ENCODE data around the gene SLC1A7. TPM values are rescaled to one million over a fixed set of nuclear protein-coding genes. Genes with fewer than 3 reads are reported as not detected.

SLC1A7 gene
- total and polyA plus RNA-seq, 7 donors: 0.16 to 1.6 (median 0.85) TPM; not detected in 1

GRCh38 chr1:53046930-53047329, 95.5 kb downstream of the SLC1A7 start:
- no peaks in the 10 kb centered on the region for H3K27me3 ChIP-seq
- 57 to 73% methylated on average over 2 of the region's 2 CpGs for WGBS, 2 donors
- DNase-seq: no peak
- peaks cover 0 to 84% (median 49%) of the 10 kb centered on the region in 4 donors for H3K4me1 ChIP-seq
- H3K4me3 ChIP-seq: no peak overlapping the region
- intact Hi-C loops (cut with DNase I): no loop called here
- TF ChIP-seq, protein P1, sequence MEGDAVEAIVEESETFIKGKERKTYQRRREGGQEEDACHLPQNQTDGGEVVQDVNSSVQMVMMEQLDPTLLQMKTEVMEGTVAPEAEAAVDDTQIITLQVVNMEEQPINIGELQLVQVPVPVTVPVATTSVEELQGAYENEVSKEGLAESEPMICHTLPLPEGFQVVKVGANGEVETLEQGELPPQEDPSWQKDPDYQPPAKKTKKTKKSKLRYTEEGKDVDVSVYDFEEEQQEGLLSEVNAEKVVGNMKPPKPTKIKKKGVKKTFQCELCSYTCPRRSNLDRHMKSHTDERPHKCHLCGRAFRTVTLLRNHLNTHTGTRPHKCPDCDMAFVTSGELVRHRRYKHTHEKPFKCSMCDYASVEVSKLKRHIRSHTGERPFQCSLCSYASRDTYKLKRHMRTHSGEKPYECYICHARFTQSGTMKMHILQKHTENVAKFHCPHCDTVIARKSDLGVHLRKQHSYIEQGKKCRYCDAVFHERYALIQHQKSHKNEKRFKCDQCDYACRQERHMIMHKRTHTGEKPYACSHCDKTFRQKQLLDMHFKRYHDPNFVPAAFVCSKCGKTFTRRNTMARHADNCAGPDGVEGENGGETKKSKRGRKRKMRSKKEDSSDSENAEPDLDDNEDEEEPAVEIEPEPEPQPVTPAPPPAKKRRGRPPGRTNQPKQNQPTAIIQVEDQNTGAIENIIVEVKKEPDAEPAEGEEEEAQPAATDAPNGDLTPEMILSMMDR (IDR thresholded peaks at IDR 0.05): no peak
- TF ChIP-seq EP300 (IDR thresholded peaks at IDR 0.05): no peak
- no peak for TF ChIP-seq POLR2A (IDR thresholded peaks at IDR 0.05)
- no peak for TF ChIP-seq POLR2AphosphoS5 (IDR thresholded peaks at IDR 0.05)
- peak overlapping the region in 2 of 4 donors; percentile 9 for H3K27ac ChIP-seq
- no peaks in the 10 kb centered on the region for H3K9me3 ChIP-seq
- peaks cover 0 to 14% (median 4%) of the 10 kb centered on the region in 4 donors for H3K36me3 ChIP-seq

GRCh38 chr1:53044926-53045325, 97.5 kb downstream of the SLC1A7 start:
- TF ChIP-seq, protein P1 (IDR thresholded peaks at IDR 0.05): no peak
- TF ChIP-seq EP300 (IDR thresholded peaks at IDR 0.05): no peak
- no peak for TF ChIP-seq POLR2AphosphoS5 (IDR thresholded peaks at IDR 0.05)
- TF ChIP-seq POLR2A (IDR thresholded peaks at IDR 0.05): no peak
- Histone ChIP-seq H3K9me3 (no peaks in the 10 kb centered on the region), H3K4me3 (no peak overlapping the region), H3K36me3 (peaks cover 0 to 10% (median 4%) of the 10 kb centered on the region in 4 donors), H3K27ac (no peak overlapping the region), H3K27me3 (no peaks in the 10 kb centered on the region), H3K4me1 (peaks cover 0 to 76% (median 43%) of the 10 kb centered on the region in 4 donors)
- DNase-seq: no peak
- 79 to 87% methylated on average over 5 of the region's 5 CpGs for WGBS, 2 donors
- intact Hi-C loops (cut with DNase I): no loop called here

- Histone ChIP-seq H3K9me3 (no peaks in the 10 kb centered on the region), H3K27me3 (no peaks in the 10 kb centered on the region), H3K4me3 (no peak overlapping the region), H3K27ac (peak overlapping the region in 3 of 4 donors; percentile 37 to 64 (median 59)), H3K4me1 (peaks cover 0 to 60% (median 30%) of the 10 kb centered on the region in 4 donors), H3K36me3 (peaks cover 4 to 24% (median 16%) of the 10 kb centered on the region in 4 donors)
- TF ChIP-seq, protein P1 (IDR thresholded peaks at IDR 0.05): no peak
- TF ChIP-seq POLR2AphosphoS5 (IDR thresholded peaks at IDR 0.05) (peak in 1 of 4 donors; percentile 32), EP300 (IDR thresholded peaks at IDR 0.05) (no peak), POLR2A (IDR thresholded peaks at IDR 0.05) (no peak)
- intact Hi-C loops (cut with DNase I): no loop called here
- DNase-seq: no peak
These were observed 99.2 kb downstream of the SLC1A7 start for GRCh38 chr1:53043271-53043670.

DNA sequence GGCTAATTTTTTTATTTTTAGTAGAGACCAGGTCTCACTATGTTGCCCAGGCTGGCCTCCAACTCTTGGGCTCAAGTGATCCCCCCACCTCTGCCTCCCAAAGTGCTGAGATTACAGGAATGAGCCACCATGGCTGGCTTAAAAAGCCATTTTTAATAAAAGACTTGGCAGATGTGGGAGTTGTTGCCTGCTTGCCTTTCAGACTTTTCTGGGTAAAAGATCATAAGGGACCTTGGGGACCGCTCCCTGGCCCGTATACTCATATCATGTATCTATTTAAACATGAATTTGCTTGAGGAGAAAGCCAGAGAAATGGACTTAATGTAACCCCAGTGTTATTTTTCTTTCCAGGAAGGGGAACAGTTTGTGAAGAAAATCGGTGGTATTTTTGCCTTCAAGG, 103.9 kb downstream of the SLC1A7 start:
- Histone ChIP-seq H3K9me3 (no peaks in the 10 kb centered on the region), H3K4me1 (peaks cover 0 to 17% (median 12%) of the 10 kb centered on the region in 4 donors), H3K4me3 (no peak overlapping the region), H3K27ac (no peak overlapping the region), H3K27me3 (no peaks in the 10 kb centered on the region), H3K36me3 (peaks cover 4 to 24% (median 14%) of the 10 kb centered on the region in 4 donors)
- TF ChIP-seq POLR2AphosphoS5 (IDR thresholded peaks at IDR 0.05) (no peak), EP300 (IDR thresholded peaks at IDR 0.05) (no peak), POLR2A (IDR thresholded peaks at IDR 0.05) (no peak)
- TF ChIP-seq, protein P1 (IDR thresholded peaks at IDR 0.05): no peak
- no peak for DNase-seq
- WGBS, 2 donors: 95% methylated on average over 3 of the region's 3 CpGs
- intact Hi-C loops (cut with DNase I): no loop called here

Small RNA genes within 50 kb of the gene (small RNA-seq; reads per million reads assigned to genes)
- 0 reads per million in 3 donors for gene HIGD1AP11

Other genes with a start within 250 kb of the SLC1A7 start
- gene ECHDC2, start 220.9 kb downstream of the SLC1A7 start, total RNA-seq: 100 to 1,000 TPM in 2 of 4 donors, 10 to 100 TPM in 2; 62.1 to 151 (median 98.7) TPM
- 10 to 100 TPM; 69.1 to 94.4 (median 71.5) TPM for gene ECHDC2, start 220.9 kb downstream of the SLC1A7 start, polyA plus RNA-seq
- 100 to 1,000 TPM; 124 to 179 (median 149) TPM for gene SCP2, start 215.4 kb downstream of the SLC1A7 start, total RNA-seq
- gene SCP2, start 215.4 kb downstream of the SLC1A7 start, polyA plus RNA-seq: 100 to 1,000 TPM; 176 to 792 (median 569) TPM
- 100 to 1,000 TPM in 1 of 4 donors, 10 to 100 TPM in 3; 67.6 to 200 (median 88.6) TPM for gene PODN, start 80.4 kb downstream of the SLC1A7 start, total RNA-seq
- gene PODN, start 80.4 kb downstream of the SLC1A7 start, polyA plus RNA-seq: 10 to 100 TPM in 2 of 3 donors, 1 to 10 TPM in 1; 1.6 to 16.2 (median 13.8) TPM
- gene CPT2, start 54.2 kb upstream of the SLC1A7 start, total RNA-seq: 10 to 100 TPM in 3 of 4 donors, 1 to 10 TPM in 1; 8.0 to 14.1 (median 11.5) TPM
- gene CPT2, start 54.2 kb upstream of the SLC1A7 start, polyA plus RNA-seq: 10 to 100 TPM; 33.0 to 78.8 (median 52.9) TPM
- gene CZIB, start 78.0 kb upstream of the SLC1A7 start, total RNA-seq: 10 to 100 TPM; 79.2 to 95.6 (median 92.7) TPM
- gene CZIB, start 78.0 kb upstream of the SLC1A7 start, polyA plus RNA-seq: 10 to 100 TPM; 49.4 to 69.1 (median 51.8) TPM
- gene MAGOH, start 95.9 kb upstream of the SLC1A7 start, total RNA-seq: 10 to 100 TPM; 12.2 to 46.4 (median 28.7) TPM
- gene MAGOH, start 95.9 kb upstream of the SLC1A7 start, polyA plus RNA-seq: 10 to 100 TPM; 73.9 to 98.4 (median 95.0) TPM
- gene LRP8, start 185.4 kb upstream of the SLC1A7 start, total RNA-seq: 1 to 10 TPM; 1.1 to 1.7 (median 1.2) TPM
- 1 to 10 TPM in 2 of 3 donors, under 1 TPM in 1; 0.69 to 7.8 (median 3.0) TPM for gene LRP8, start 185.4 kb upstream of the SLC1A7 start, polyA plus RNA-seq

Data from sigmoid colon (tissue), 7 donors.